Peyer's patch (tissue), 4 donors: ENCODE measurements around the gene CHFR. TPM values are rescaled to one million over a fixed set of nuclear protein-coding genes. Genes with fewer than 3 reads are reported as not detected.
"Not testable (repeated sequence)": the region's sequence is repeated elsewhere in the genome, so short reads cannot be mapped to it uniquely, and the experiment has no call there.

Source experiments
- DNase-seq, 3 donors: peaks; one replicate each; pipeline ENCODE4 v3.0.0-alpha.2; 2017 to 2019
- H3K27ac ChIP-seq, 4 donors: fragments of 200-600 bp; sonication (generic); one replicate each; pipeline ENCODE4 v1.5.1; 2016 to 2019
- H3K27me3 ChIP-seq, 2 donors: fragments of 200-600 bp; sonication (generic); one replicate each; pipeline ENCODE4 v1.5.1; 2019
- H3K36me3 ChIP-seq, 3 donors: fragments of 200-600 bp; sonication (generic); one replicate each; pipeline ENCODE4 v1.5.1; 2016 to 2019
- H3K4me1 ChIP-seq, 4 donors: fragments of 200-600 bp; sonication (generic); one replicate each; pipeline ENCODE4 v1.5.1; 2016 to 2019
- H3K4me3 ChIP-seq, 4 donors: fragments of 200-600 bp; sonication (generic); 1 replicate in 3 of 4; 2 replicates in 1 of 4; pipeline ENCODE4 v1.5.1; 2016 to 2019; ENCODE audit warnings: mild to moderate bottlenecking in 1 of 4
- H3K9me3 ChIP-seq, 4 donors: fragments of 200-600 bp; sonication (generic); one replicate each; pipeline ENCODE4 v1.5.1; 2016 to 2019; ENCODE audit warnings: mild to moderate bottlenecking in 1 of 4
- POLR2A ChIP-seq, 2 donors: fragments of 450-650 bp; IDR thresholded peaks; one replicate each; pipeline ENCODE4 v1.5.1; 2017; ENCODE audit warnings: antibody characterized with exemption in 2 of 2, mild to moderate bottlenecking in 2 of 2, moderate library complexity in 2 of 2
- total RNA-seq, 4 donors: library from RNA; depleted of rRNA; stranded (reverse); fragments of >200 nt; gene quantifications; one replicate each; pipeline ENCODE4 v1.1.0, GENCODE V29; 2016
- TF ChIP-seq, protein P1 (sequence below), 6 experiments: fragments of 450-650 bp in 4 of 6; fragments of 200-600 bp in 2 of 6; sonication (generic) in 1 of 6; IDR thresholded peaks; one replicate each; pipeline ENCODE4 v1.5.1; 2017 to 2019; ENCODE audit warnings: antibody characterized with exemption in 6 of 6, mild to moderate bottlenecking in 3 of 6, moderate library complexity in 1 of 6

Gene CHFR
- total RNA-seq, 4 donors from 2014 or later, result 80.6 to 125 (median 94.7) TPM

DNA sequence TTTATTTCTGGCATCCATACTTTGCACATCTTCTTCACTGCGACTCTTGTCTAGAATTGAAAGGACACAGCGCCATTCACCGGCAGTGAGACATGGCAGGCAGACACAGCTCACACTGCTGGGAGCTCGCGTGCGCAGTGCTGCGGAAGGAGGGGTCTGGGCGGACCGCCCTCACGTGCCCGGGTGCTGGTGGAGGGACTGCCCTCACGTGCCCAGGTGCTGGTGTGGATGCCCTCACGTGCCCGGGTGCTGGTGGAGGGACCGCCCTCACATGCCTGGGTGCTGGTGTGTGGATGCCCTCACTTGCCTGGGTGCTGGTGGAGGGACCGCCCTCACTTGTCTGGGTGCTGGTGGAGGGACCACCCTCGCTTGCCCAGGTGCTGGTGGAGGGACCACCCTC, 30.8 kb downstream of the CHFR start:
- H3K36me3 ChIP-seq, result peaks cover 0 to 98% (median 3%) of the 10 kb centered on the region in 3 donors

GRCh38 chr12:132855211-132855610, 32.2 kb downstream of the CHFR start:
- not testable (repeated sequence) for H3K9me3 ChIP-seq, H3K4me1 ChIP-seq, H3K4me3 ChIP-seq, H3K27me3 ChIP-seq, H3K27ac ChIP-seq, DNase-seq
- H3K36me3 ChIP-seq, result peaks cover 0 to 98% (median 0%) of the 10 kb centered on the region in 3 donors

More for the DNA sequence above, 30.8 kb downstream of the CHFR start:
- Histone ChIP-seq H3K4me3 (no peak overlapping the region), H3K27ac (no peak overlapping the region), H3K4me1 (no peaks in the 10 kb centered on the region), H3K9me3 (no peaks in the 10 kb centered on the region), H3K27me3 (no peaks in the 10 kb centered on the region)
- TF ChIP-seq POLR2A (IDR thresholded peaks at IDR 0.05), result no peak
- no peak for DNase-seq

DNA sequence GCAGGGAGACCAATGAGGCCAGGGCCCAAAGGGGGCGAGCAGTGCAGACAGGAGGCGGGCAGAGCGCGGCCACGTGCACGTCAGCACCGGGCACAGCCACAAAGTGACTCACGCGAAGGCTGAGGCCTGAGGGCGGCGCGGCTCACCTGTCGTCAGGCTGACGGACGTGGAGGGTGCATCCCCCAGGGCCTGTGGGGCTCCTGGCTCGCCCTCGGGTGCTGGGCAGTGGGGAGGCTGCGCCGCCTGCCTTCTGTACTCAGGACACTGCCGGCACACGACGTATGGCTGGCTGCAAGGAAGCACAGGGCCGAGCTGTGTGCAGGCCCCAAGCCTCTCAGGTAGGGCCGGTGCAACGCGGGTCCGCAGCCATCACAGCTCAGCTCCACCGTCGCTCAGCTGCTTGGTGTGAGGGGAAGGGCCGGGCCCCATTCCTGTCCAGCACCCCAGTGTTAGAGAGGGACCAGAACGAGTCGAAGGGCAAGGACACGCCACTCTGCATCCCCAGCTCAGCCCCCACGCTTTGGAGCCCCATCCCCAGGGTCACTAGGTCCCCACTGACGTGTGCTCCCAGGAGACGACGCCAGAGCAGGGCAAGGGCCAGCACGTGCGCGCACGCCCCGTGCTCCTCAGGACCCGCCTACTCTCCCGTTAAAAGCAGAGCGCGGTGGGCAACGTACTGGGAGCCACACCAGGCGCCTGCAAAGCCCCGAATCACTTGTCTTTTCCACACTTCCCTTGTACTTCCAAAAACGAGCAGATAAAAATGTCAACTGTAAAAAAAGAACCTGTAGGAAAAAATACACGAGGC, 33.9 kb downstream of the CHFR start:
- Histone ChIP-seq H3K27me3 (no peaks in the 10 kb centered on the region), H3K36me3 (peaks cover 0 to 100% (median 0%) of the 10 kb centered on the region in 3 donors), H3K4me1 (no peaks in the 10 kb centered on the region), H3K27ac (no peak overlapping the region), H3K4me3 (no peak overlapping the region), H3K9me3 (no peaks in the 10 kb centered on the region)
- TF ChIP-seq, protein P1, sequence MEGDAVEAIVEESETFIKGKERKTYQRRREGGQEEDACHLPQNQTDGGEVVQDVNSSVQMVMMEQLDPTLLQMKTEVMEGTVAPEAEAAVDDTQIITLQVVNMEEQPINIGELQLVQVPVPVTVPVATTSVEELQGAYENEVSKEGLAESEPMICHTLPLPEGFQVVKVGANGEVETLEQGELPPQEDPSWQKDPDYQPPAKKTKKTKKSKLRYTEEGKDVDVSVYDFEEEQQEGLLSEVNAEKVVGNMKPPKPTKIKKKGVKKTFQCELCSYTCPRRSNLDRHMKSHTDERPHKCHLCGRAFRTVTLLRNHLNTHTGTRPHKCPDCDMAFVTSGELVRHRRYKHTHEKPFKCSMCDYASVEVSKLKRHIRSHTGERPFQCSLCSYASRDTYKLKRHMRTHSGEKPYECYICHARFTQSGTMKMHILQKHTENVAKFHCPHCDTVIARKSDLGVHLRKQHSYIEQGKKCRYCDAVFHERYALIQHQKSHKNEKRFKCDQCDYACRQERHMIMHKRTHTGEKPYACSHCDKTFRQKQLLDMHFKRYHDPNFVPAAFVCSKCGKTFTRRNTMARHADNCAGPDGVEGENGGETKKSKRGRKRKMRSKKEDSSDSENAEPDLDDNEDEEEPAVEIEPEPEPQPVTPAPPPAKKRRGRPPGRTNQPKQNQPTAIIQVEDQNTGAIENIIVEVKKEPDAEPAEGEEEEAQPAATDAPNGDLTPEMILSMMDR (IDR thresholded peaks at IDR 0.05), result no peak
- no peak for TF ChIP-seq POLR2A (IDR thresholded peaks at IDR 0.05)
- DNase-seq, result no peak

GRCh38 chr12:132852496-132852895, 34.9 kb downstream of the CHFR start:
- peaks cover 0 to 100% (median 0%) of the 10 kb centered on the region in 3 donors for H3K36me3 ChIP-seq
- H3K27ac ChIP-seq, result no peak overlapping the region
- TF ChIP-seq, protein P1 (IDR thresholded peaks at IDR 0.05), result no peak
- TF ChIP-seq POLR2A (IDR thresholded peaks at IDR 0.05), result no peak
- H3K27me3 ChIP-seq, result no peaks in the 10 kb centered on the region
- H3K4me1 ChIP-seq, result no peaks in the 10 kb centered on the region
- no peak for DNase-seq
- no peaks in the 10 kb centered on the region for H3K9me3 ChIP-seq
- H3K4me3 ChIP-seq, result no peak overlapping the region

- no peaks in the 10 kb centered on the region for H3K4me1 ChIP-seq
- no peak overlapping the region for H3K27ac ChIP-seq
- no peaks in the 10 kb centered on the region for H3K27me3 ChIP-seq
- TF ChIP-seq POLR2A (IDR thresholded peaks at IDR 0.05), result no peak
- TF ChIP-seq, protein P1 (IDR thresholded peaks at IDR 0.05), result no peak
- H3K4me3 ChIP-seq, result no peak overlapping the region
- H3K9me3 ChIP-seq, result no peaks in the 10 kb centered on the region
- H3K36me3 ChIP-seq, result peaks cover 0 to 100% (median 0%) of the 10 kb centered on the region in 3 donors
- DNase-seq, result no peak
These were observed 35.9 kb downstream of the CHFR start for GRCh38 chr12:132851465-132851864.

GRCh38 chr12:132850291-132850690, 37.1 kb downstream of the CHFR start:
- TF ChIP-seq, protein P1 (IDR thresholded peaks at IDR 0.05), result no peak
- TF ChIP-seq POLR2A (IDR thresholded peaks at IDR 0.05), result no peak
- Histone ChIP-seq H3K36me3 (peaks cover 0 to 97% (median 0%) of the 10 kb centered on the region in 3 donors), H3K4me1 (no peaks in the 10 kb centered on the region), H3K4me3 (no peak overlapping the region), H3K27ac (no peak overlapping the region), H3K9me3 (no peaks in the 10 kb centered on the region), H3K27me3 (no peaks in the 10 kb centered on the region)
- DNase-seq, result no peak
